Stimulated activated CD4-positive, alpha-beta T cell treated with anti-CD3 and anti-CD28 coated beads, Interleukin-15, amount 100 ng/mL, for 1 hour (primary cell): ENCODE data around the gene QSOX2.

Source experiments
- DNase-seq, 2 donors: peaks; one replicate each; pipeline ENCODE4 v3.0.0-alpha.2; 2020; ENCODE audit warnings: low read depth in 1 of 2, low spot score in 1 of 2

QSOX2 gene, protein sequence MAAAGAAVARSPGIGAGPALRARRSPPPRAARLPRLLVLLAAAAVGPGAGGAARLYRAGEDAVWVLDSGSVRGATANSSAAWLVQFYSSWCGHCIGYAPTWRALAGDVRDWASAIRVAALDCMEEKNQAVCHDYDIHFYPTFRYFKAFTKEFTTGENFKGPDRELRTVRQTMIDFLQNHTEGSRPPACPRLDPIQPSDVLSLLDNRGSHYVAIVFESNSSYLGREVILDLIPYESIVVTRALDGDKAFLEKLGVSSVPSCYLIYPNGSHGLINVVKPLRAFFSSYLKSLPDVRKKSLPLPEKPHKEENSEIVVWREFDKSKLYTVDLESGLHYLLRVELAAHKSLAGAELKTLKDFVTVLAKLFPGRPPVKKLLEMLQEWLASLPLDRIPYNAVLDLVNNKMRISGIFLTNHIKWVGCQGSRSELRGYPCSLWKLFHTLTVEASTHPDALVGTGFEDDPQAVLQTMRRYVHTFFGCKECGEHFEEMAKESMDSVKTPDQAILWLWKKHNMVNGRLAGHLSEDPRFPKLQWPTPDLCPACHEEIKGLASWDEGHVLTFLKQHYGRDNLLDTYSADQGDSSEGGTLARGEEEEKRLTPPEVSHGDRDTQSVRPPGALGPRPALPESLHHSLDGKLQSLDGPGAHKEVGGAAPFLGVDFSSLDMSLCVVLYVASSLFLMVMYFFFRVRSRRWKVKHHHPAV

DNA sequence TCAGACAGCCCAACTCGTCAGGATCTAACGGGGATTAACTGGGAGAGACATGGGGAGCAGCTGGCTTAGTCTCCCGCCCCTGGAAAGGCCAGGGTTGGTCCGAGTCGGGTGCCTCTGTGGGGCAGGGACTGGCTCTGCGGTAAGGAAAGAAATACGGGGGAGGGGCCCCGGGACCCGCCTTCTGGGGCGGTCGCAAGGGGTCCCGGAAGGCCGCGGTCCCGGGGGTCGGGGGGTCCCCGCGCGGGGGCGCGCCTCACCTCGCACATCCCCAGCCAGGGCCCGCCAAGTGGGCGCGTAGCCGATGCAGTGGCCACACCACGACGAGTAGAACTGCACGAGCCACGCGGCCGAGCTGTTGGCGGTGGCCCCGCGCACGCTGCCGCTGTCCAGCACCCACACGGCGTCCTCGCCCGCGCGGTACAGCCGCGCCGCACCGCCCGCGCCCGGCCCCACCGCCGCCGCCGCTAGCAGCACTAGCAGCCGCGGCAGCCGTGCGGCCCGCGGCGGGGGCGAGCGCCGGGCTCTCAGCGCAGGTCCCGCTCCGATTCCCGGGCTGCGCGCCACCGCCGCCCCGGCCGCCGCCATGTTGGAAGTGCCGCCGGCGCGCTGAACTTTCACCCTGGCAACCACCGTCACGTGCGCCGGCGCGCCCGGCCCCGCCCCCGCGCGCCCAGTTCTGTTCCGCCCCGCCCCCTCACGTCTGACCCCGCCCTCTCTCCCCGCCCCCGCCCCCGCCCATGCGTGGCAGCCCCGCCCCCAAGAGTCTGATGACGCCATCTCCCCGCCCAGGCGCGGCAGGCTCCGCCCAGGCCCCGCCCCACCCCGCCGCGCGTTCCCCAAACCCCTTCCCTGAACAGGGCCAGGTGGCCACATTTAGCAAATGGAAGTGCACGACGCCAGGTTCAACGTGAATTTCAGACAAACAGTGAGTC is at the start of gene QSOX2:
Gene QSOX2 (minus strand): TSS at position 594 of the 932 bp plus-strand sequence. CDS start 9 bp downstream, at position 585.
- DNase-seq = peak; percentile 76 to 80

DNA sequence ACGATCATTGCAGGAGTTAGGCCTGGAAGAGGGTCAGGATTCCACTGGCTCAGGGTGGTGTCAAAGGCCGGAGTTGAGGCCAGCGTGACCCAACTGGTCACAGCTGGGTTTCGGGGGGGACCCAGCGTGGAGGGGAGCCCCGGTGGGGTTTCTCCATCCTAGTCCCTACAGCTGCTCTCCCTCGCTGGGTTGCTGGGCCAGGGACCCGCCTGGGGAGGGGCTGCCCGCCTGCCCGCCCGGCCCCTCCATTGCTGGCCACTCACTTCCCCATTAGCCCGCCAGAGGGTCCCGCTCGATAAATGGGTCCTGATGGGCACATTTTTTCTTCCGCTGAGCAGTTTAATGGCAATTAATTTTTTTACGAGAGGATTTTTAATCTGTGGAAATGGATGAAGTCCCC is 49.4 kb upstream of the QSOX2 start:
- DNase-seq = no peak

DNA sequence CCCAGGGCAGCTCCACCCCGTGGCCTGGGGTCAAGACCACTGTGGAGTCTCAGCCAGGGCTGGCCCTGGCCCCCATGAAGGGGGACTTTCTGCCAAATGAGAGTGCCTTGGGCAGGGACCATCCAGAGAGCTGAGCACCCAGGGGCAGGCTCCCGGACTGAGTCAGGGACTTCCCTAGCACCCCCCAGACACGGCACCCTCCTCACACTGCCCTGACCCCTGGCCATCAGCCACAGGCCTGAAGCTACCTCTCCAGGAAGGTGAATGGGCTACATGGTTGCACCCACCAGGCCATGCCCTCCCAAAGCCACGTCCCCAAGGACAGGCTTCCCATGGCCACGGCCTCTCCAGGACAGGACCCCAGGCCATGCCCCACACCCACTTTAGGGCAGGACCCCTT is 48.8 kb upstream of the QSOX2 start:
- no peak for DNase-seq

DNA sequence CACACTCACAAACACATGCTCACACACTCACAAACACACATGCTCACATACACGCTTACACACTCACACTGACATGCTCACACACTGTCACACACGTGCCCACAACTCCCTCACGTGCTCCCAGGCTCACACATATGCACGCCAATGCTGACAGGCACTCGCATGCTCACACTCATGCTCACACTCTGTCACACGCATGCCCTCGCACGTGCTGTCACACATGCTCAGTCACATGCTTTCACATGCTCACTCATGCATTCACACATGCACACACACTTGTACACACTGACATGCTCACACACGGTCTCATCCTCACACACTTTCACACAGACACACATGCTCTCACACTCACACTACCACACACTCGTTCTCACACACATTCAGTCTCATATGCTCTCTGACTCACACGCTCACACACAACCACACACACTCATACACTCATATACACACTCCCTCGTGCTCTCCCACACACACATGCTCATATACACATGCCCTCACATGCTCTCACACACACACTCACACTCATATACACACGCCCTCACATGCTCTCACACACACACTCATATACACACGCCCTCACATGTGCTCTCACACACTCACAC is 48.0 kb upstream of the QSOX2 start:
- DNase-seq = no peak

DNA sequence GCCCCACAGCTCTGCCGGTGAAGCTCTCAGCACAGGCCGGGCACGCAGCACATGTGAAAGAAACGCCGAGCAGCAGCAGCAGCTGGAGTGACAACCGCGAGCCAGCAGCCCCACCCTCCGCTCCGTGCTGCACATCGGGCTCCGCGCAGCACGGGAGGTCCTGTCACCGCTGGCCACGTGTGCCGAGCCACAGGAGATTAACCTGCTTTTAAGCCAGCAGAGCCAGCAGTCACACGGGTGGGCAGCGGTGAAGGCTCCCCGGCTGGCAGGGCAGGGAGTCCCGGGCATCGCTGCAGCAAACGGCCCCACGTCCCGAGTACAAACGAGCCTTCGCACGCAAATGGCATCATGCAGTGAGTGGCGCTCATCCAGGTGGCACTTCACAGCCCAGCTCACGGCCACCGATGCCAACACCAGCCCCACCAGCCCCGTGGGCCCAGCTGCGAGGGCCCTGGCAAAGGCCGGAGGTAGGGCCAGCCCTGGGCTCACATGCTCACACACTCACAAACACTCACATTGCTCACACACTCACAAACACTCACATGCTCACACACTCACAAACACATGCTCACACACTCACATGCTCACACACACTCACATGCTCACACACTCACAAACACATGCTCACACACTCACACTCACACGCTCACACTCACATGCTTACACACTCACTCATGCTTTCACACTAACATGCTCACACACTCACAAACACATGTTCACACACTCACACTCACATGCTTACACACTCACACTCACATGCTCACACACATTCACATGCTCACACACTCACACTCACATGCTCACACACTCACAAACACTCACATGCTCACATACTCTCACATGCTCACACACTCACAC is 47.2 kb upstream of the QSOX2 start:
- no peak for DNase-seq

DNA sequence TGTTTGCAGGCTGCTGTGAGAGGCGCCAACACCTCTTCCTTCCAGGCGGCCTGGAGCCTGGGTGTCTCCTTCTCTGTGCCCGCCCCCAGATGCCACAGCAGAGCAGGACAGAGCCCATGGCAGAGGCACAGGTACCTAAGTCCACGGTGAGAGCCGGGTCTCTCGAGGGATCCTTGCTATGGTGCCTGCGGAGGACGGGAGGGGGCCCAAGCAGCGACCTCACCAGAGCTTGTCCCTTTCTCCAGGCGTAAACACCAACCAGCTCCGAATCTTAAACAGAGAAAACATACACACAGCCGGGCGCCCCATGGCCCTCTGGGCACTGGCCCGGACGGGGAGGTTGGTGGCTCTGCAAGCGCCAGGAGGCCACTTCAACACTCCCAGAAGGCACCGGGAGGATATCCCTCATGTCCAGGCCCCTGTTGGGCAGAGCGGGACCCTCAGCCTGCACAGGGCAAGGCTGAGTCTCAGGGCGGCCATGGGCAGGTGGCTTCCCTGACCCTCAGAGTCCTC is 46.5 kb upstream of the QSOX2 start:
- DNase-seq = no peak

DNA sequence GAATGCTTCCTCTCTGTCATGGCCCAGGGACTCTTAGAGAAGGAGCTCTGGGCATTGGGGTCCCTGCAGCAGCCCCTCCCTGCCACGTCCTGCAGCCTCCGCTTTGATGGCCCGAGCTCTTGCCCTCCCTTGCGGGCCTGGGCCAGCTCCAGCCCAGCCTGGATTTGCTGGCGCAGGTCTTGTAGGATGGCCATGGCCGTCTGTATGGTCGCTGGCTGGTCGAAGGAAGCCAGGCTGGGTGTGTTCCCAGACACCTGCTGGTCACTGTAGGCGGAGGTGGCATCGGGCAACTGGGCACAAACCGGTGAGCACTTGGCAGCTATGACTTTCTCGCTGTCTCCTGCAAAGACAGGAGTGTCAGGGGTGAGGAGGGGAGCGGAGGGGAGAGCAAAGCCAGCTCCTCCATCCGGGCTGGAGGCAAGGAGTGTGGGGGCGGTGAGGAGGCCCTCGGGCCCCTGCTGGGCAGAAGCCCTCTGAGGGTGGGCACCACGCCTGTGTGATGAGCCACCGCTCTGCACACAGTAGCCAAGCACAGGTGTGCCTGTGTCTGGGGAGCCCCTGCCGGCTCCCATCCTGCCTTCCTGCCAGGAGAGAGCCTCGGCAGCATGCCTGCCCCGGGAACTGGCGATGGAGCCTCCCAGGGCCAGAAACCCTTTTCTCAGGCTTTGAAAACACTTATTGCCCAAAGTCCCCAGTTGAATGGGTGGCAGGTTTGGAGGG is 45.9 kb upstream of the QSOX2 start:
- no peak for DNase-seq

DNA sequence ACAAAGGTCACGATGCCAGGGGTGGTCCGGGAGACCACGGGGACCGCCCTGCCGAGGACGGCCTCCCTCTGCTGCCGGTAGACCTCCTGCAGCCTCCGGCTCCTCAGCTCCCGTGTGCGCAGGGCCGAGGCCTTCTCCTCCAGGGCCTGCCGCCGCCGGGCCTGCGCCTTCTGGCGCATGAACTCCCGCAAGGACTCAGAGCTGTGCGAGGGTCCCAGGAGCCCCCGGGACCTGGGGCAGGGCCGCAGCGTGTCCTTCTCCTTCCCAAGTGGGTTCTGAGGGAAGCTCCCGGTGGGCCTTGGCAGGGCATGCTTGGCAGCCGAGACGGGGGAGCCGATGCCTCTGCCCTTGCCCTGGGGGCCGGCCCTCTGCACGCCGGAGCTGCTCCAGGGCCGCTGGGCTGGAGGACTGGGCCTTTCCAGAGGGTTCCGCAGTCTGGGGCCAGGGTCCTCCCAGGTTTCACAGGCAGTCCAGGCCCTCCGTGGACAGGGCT is 44.9 kb upstream of the QSOX2 start:
- no peak for DNase-seq

DNA sequence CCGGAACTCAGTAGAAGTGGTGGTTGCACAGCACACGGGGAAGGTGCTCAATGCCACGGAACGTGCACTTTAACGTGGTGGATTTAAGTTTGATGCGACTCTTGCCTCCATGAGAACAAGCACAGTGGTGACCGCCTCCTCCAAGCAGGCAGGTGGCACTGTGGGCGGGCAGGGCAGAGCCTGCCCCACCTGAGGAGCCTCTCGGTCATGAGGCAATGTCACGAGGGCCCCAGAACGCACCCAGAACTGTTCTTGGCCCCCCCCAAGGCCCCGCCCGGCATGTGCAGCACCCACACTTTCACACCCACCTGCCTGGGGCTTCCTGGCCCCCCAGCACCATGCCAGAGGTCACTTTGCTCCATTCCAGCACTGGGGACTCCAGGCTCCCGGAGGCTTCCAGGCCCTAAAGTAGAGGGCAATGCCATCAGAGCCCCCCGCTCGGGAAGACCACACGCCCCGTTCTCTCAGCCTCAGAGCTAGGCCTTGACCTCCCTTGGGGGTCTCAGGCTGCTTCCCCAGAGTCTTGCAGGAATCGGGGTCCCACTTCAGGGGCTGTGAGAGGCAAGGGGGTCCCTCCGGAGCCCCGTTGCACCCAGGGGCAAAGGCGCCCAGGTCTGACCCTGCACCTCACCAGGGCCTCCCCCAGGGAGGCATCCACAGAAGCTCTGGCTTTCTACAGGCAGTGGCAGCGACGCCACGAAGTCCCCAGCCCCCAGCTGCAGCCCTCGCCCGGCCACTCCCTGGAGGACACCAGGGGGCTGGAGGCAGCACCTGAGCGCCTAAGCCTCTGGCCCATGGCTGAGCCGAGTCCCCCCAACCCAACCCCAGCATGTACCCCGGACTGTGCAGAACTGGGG is 44.3 kb upstream of the QSOX2 start:
- DNase-seq = no peak

DNA sequence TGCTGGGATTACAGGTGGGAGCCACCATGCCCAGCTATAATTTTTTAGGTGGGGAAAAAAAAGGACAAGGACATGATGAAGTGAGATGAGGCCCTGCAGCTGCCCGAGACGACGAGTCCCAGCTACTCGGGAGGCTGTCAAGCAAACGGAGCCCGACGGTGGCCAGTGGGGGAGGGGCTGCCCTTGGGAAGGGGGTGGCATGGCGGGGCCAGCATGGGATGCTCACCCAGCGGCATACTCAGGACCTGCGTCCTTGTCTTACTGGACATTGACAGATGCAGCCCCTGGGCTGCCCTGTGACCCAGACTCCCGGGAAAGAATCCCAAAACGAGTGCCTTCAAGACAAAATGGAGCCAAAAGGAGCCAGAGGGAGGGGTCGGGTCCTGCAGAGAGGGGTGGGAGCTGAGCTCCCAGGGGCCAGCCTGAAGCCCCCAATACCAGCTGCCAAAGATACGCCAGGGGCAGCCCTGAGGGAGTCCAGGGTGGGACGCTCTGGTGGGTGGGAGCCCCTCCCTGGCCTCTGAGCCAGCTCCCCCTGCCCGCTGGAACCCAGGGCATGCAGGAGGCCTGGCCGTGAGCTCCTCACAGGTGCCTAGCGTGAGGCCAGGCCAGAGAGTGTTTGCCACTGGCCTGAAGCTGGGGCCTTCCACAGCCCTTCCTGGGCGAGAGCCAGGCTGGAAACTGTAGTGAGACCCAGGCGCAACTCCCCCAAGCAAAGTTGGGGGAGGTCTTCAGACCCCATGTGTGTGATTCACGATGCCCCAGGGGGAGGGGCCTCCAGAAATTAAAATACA is 42.5 kb upstream of the QSOX2 start:
- no peak for DNase-seq

DNA sequence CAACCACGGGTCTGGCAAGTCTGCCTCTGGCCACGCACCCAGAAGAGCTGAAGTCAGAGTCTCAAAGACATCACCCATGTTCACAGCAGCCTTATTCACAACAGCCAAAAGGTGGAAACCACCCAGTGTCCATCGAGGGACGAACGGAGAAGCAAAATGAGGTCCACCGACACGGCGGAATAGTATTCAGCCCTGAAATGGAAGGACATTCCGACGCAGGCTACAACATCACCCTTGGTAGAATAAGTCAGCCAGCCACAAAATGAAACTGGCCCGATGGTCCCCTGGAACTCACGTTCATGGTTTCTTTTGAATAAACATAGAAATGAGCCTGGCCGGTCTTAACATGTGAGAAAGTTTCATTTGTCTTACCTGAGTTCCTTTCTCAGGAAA is 41.4 kb upstream of the QSOX2 start:
- no peak for DNase-seq

DNA sequence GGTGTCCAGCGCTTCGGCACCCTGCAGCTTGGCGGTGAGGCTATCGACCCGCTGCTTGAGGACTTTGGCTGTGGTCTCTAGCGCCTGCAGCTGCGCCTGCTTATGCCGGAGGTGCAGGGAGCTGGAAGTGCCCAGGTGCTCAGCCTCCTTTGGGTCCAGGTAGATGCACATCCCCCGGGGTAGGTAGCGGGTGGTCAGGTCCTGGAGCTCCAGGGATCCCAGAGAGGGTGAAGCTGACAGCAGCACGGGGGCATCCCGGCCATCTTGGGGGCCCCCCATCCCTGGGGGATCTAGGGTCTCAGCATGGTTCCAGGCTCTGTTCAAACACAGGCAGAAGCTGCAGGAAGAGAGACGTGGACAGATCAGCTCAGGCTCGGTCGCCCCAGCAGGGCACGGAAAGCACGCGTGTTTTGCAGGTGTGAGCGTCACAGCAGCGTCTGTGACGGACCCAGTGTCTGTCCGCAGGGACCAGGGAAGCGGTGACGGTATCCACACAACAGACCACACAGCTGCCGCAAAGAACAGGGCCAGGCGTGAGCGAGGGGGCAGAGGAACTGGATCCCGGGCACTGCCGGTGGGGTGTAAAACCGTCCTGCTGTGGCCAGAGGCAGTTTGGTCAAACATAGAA is 40.9 kb upstream of the QSOX2 start:
- DNase-seq = no peak

DNA sequence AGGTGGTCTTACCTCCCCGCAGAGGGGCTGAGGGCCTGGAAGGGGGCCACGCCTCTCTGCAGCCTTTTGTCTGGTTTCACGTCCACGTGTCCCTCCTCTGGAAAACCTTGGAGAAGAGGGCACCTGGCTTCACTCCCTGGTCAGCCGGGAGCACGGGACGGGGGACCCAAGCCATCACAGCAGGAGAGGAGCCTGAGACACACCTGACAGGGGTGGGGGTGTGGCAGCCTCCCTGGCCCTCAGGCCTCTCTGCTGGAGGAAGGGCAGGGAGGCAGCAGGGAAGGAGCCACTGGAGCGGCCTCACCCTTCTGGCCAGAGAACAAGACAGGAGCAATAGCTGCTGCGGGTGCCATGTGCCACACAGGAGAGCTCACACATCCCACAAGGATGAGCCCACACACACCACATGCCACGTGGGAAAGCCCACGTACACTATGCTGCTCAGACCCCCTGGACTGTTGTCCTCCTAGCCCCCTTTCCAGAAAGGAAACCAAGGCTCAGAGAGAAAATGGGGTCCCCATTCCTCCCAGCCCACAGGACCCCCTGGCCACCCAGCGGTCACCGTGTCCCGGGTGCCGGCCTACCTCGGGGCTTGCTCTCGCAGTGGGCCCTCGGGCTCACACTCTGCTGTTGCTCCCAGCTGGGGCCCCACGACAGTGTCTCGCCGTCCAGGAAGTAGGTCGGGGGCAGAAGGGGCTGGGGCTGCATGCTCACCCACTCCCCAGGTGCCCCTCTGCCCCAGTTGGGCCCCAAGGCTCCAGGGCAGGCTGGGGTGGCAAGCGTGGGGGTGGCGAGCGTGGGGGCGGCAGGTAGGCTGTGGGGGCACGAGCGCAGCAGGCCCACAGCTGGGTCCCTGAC is 40.1 kb upstream of the QSOX2 start:
- DNase-seq = no peak

DNA sequence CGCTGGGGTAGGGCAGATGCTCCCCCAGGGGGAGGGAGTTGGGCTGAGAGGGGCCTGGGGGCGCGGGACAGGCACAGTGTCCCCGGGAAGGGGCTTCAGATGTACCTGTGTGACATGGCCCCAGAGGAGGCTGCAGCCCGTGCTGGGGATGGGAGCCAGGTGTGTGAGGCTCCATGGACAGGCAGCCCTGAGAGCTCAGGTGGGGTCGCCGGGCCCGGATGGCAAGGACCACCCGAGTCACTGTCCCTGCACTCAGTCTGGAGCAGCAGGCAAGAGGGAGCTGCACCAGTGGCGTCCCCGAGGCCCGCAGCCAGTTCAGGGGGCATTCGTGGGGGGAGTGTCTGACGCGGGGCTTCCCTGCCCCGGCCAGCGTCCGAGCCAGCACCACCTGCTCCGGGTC is 39.3 kb upstream of the QSOX2 start:
- DNase-seq = no peak

DNA sequence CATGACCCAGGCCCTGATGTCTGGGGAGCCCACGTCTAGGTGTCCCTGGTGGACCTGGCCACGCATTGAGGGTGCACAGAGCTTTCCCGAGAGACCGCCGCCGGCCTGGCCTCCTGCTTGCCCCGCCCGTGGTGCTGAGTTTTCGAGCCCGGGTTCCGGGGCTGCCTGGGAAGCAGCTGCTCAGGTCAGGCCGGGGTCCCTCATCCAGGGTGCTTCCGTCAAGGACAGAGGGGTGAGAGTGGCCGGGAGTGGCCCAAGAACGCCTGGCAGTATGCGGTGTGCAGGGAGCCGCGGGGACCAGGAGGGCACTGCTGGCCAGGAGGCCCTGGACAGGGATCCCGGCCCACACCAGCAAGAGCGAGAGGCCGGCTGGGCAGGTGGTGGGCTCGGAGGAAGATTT is 38.7 kb upstream of the QSOX2 start:
- no peak for DNase-seq
